ENCODE results near the gene NCOR2. TPM values are rescaled to one million over a fixed set of nuclear protein-coding genes. Genes with fewer than 3 reads are reported as not detected.
A peak's percentile ranks its signal among the peaks of the same experiment; 100 is the strongest.

Gene NCOR2
- total RNA-seq, 1 experiment from 2014 or later: 325 TPM

GRCh38 chr12:124571556-124571955, 4.1 kb upstream of the NCOR2 start:
- TF ChIP-seq CTCF (IDR thresholded peaks at IDR 0.05; ENCODE audit: unreplicated experiment): no peak
- peaks cover 21% of the 10 kb centered on the region for H3K36me3 Mint-ChIP-seq (ENCODE audit: insufficient read depth, unreplicated experiment)
- no peak for DNase-seq
- no peaks in the 10 kb centered on the region for H3K27me3 Mint-ChIP-seq (ENCODE audit: unreplicated experiment)
- H3K9me3 Mint-ChIP-seq (ENCODE audit: low read depth, unreplicated experiment): no peaks in the 10 kb centered on the region
- CTCF ChIA-PET: interaction anchor here (0.6 kb wide), 1 partner anchor 199 kb away, joined by 3 read pairs; no protein-coding TSS in a partner anchor
- intact Hi-C loops (cut with micrococcal nuclease; ENCODE audit: unreplicated experiment): no loop called here
- H3K27ac Mint-ChIP-seq (ENCODE audit: unreplicated experiment): no peak overlapping the region
- BruUV-seq (replicated peaks): no TSS peak
- H3K4me1 Mint-ChIP-seq (ENCODE audit: low read depth, unreplicated experiment): peaks cover 5% of the 10 kb centered on the region
- H3K4me3 Mint-ChIP-seq (ENCODE audit: low read depth, unreplicated experiment): no peak overlapping the region

GRCh38 chr12:124570810-124571209, 3.4 kb upstream of the NCOR2 start:
- DNase-seq: no peak
- CTCF ChIA-PET: no interaction called here

GRCh38 chr12:124569375-124570148, 2.1 kb upstream of the NCOR2 start:
- no peak for TF ChIP-seq CTCF (IDR thresholded peaks at IDR 0.05; ENCODE audit: unreplicated experiment)
- DNase-seq: no peak
- no peak overlapping the region for H3K27ac Mint-ChIP-seq (ENCODE audit: unreplicated experiment)
- H3K4me1 Mint-ChIP-seq (ENCODE audit: low read depth, unreplicated experiment): no peaks in the 10 kb centered on the region
- peaks cover 39% of the 10 kb centered on the region for H3K36me3 Mint-ChIP-seq (ENCODE audit: insufficient read depth, unreplicated experiment)
- intact Hi-C loops (cut with micrococcal nuclease; ENCODE audit: unreplicated experiment): loop anchor here (2.0 to 5.0 kb wide), 4 partner anchors 57 to 197 kb away; no protein-coding TSS in a partner anchor
- no peak overlapping the region for H3K4me3 Mint-ChIP-seq (ENCODE audit: low read depth, unreplicated experiment)
- no TSS peak for BruUV-seq (replicated peaks)
- no peaks in the 10 kb centered on the region for H3K9me3 Mint-ChIP-seq (ENCODE audit: low read depth, unreplicated experiment)
- H3K27me3 Mint-ChIP-seq (ENCODE audit: unreplicated experiment): no peaks in the 10 kb centered on the region
- CTCF ChIA-PET: interaction anchor here (1.0 kb wide), 1 partner anchor 161 kb away, joined by 3 read pairs; no protein-coding TSS in a partner anchor

More at GRCh38 chr12:124570810-124571209, 3.4 kb upstream of the NCOR2 start:
- BruUV-seq (replicated peaks): no TSS peak
- Mint-ChIP-seq H3K36me3 (ENCODE audit: insufficient read depth, unreplicated experiment) (peaks cover 29% of the 10 kb centered on the region), H3K4me3 (ENCODE audit: low read depth, unreplicated experiment) (no peak overlapping the region), H3K27me3 (ENCODE audit: unreplicated experiment) (no peaks in the 10 kb centered on the region), H3K9me3 (ENCODE audit: low read depth, unreplicated experiment) (no peaks in the 10 kb centered on the region), H3K4me1 (ENCODE audit: low read depth, unreplicated experiment) (peaks cover 5% of the 10 kb centered on the region), H3K27ac (ENCODE audit: unreplicated experiment) (no peak overlapping the region)
- TF ChIP-seq CTCF (IDR thresholded peaks at IDR 0.05; ENCODE audit: unreplicated experiment): no peak
- intact Hi-C loops (cut with micrococcal nuclease; ENCODE audit: unreplicated experiment): no loop called here

- CTCF ChIA-PET: interaction anchor here (0.7 to 1.0 kb wide), 2 partner anchors 122 to 162 kb away, joined by 3 read pairs; no protein-coding TSS in a partner anchor
- Mint-ChIP-seq H3K9me3 (ENCODE audit: low read depth, unreplicated experiment) (no peaks in the 10 kb centered on the region), H3K4me3 (ENCODE audit: low read depth, unreplicated experiment) (peak overlapping the region; percentile 87), H3K4me1 (ENCODE audit: low read depth, unreplicated experiment) (no peaks in the 10 kb centered on the region), H3K27ac (ENCODE audit: unreplicated experiment) (no peak overlapping the region), H3K27me3 (ENCODE audit: unreplicated experiment) (no peaks in the 10 kb centered on the region), H3K36me3 (ENCODE audit: insufficient read depth, unreplicated experiment) (peaks cover 47% of the 10 kb centered on the region)
- no TSS peak for BruUV-seq (replicated peaks)
- DNase-seq: peak; percentile 67
- intact Hi-C loops (cut with micrococcal nuclease; ENCODE audit: unreplicated experiment): loop anchor here (2.0 to 5.0 kb wide), 4 partner anchors 56 to 198 kb away; no protein-coding TSS in a partner anchor
- TF ChIP-seq CTCF (IDR thresholded peaks at IDR 0.05; ENCODE audit: unreplicated experiment): no peak
Measured at GRCh38 chr12:124568431-124569374, 1.3 kb upstream of the NCOR2 start.

Measured in Calu3 (cell line).